ENCODE data around the gene ASB5.

ASB5 gene

DNA sequence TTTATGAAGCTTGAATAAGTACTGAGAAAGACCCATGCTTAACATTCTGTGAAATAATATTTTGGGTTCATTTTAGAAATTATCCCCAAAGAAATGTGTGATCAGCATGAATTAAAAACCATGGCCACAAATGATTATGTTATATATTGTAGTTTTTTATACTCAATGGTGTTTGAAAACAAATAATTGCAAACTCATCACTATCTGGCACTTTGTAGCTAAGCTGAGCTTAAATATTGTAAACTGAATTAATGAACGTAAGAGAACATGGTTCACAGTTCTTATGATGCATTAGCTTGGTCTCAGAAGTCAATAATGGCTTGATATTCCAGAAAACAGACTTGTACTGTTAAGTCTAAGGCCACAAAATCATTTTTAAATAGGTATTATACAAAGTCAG is 24.6 kb upstream of the ASB5 start:
- no peak for DNase-seq (ENCODE audit: low read depth)
- TF ChIP-seq, protein P1, sequence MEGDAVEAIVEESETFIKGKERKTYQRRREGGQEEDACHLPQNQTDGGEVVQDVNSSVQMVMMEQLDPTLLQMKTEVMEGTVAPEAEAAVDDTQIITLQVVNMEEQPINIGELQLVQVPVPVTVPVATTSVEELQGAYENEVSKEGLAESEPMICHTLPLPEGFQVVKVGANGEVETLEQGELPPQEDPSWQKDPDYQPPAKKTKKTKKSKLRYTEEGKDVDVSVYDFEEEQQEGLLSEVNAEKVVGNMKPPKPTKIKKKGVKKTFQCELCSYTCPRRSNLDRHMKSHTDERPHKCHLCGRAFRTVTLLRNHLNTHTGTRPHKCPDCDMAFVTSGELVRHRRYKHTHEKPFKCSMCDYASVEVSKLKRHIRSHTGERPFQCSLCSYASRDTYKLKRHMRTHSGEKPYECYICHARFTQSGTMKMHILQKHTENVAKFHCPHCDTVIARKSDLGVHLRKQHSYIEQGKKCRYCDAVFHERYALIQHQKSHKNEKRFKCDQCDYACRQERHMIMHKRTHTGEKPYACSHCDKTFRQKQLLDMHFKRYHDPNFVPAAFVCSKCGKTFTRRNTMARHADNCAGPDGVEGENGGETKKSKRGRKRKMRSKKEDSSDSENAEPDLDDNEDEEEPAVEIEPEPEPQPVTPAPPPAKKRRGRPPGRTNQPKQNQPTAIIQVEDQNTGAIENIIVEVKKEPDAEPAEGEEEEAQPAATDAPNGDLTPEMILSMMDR (IDR thresholded peaks at IDR 0.05; ENCODE audit: low read length, missing control alignments) = no peak
- H3K4me3 ChIP-seq (replicated peaks; ENCODE audit: low read depth, low read length) = no peak overlapping the region

DNA sequence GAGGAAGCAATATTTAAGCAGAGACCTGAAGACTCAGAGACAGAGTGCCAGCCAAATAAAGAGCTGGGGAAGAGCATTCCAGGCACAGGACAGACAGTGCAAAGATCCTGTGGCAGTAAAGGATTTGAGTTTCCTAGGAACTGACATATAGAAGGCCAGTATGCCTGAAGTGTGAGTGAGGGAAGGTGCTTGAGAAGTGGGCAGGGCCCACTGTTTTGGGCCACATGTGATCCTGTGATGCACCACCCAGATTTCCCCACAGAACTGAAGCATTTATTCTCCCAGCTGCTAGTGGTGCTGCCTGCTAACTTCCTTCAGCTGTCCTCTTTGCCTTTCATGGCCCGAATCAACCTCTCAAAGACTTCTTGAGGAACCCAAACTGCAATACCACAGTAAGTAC is 23.9 kb upstream of the ASB5 start:
- TF ChIP-seq, protein P1 (IDR thresholded peaks at IDR 0.05; ENCODE audit: low read length, missing control alignments) = no peak
- DNase-seq (ENCODE audit: low read depth) = no peak
- H3K4me3 ChIP-seq (replicated peaks; ENCODE audit: low read depth, low read length) = no peak overlapping the region

DNA sequence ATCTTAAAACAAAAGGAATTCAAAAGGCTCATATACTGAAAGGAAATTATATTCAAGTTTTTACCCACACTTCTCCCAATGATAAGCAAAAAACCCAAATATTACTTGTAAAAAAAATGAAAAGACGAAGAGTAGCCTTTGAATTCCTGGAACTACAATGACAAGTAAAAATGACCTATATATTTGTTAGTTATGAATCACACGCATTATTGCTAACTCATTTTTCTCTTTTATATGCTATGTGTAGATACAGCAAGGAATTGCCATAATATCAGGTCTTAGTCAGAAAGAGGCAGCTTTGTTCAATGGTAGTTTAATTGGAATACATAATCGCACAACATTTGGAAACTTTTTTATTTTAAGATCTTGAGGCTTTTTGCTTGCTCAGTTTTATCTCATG is 22.7 kb upstream of the ASB5 start:
- TF ChIP-seq, protein P1 (IDR thresholded peaks at IDR 0.05; ENCODE audit: low read length, missing control alignments) = no peak
- no peak overlapping the region for H3K4me3 ChIP-seq (replicated peaks; ENCODE audit: low read depth, low read length)
- no peak for DNase-seq (ENCODE audit: low read depth)

DNA sequence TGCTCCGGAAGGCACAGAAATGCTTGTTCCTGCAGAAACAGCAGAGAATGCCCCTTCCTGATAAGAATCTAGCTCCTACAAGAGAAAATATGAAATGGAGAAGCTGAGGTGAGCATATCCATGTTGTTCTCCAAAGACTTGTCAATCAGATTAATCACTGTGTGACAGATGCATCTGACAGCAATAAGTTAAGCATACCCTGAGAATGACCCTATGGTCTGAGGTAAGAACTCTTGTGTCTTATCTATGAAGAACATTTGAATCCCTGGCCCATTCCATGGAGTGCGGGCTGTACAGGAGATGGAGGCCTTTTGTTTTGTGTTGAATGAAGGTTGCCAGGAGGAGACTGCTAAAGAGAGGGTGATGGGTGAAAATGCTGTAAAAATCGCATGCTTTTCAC is 21.5 kb upstream of the ASB5 start:
- DNase-seq (ENCODE audit: low read depth) = no peak
- H3K4me3 ChIP-seq (replicated peaks; ENCODE audit: low read depth, low read length) = no peak overlapping the region
- TF ChIP-seq, protein P1 (IDR thresholded peaks at IDR 0.05; ENCODE audit: low read length, missing control alignments) = no peak

DNA sequence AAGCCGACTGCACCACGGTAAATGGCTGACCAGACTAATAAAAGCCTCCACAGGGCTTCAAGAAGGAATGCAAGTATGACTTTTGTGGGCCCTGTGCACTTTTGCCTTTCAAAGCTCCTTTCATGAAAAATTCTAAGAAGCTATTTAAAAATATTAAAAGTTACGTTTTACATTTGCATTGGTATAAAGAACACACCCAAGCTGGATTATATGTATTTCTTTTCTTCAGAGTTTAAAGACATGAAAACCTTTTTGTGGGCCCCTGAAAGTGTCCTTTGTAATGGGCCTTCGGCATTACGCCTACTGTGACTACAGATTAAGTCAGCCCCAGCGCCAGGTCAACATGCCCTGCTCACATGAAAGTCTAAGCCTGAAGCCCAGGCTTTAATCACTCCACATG is 20.5 kb upstream of the ASB5 start:
- TF ChIP-seq, protein P1 (IDR thresholded peaks at IDR 0.05; ENCODE audit: low read length, missing control alignments) = no peak
- no peak for DNase-seq (ENCODE audit: low read depth)
- H3K4me3 ChIP-seq (replicated peaks; ENCODE audit: low read depth, low read length) = no peak overlapping the region

DNA sequence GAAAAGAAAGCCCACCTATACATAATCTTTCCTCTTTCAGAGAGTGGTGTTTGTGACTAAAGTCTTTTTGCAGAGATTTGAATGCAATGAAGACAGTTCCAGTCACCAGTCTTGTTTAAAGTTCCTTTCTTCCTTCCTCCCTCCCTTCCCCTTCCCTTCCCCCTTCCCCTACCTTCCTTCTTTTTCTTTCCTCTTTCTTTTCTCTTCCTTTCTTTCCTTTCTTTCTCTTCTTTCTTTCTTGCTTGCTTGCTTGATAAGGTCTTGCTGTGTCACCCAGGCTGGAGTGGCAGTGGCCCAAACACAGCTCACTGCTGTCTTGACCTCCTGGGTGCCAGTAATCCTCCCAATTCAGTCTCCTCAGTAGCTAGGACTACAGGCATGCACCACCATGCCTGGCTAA is 19.0 kb upstream of the ASB5 start:
- no peak for DNase-seq (ENCODE audit: low read depth)
- H3K4me3 ChIP-seq (replicated peaks; ENCODE audit: low read depth, low read length) = no peak overlapping the region
- TF ChIP-seq, protein P1 (IDR thresholded peaks at IDR 0.05; ENCODE audit: low read length, missing control alignments) = no peak

DNA sequence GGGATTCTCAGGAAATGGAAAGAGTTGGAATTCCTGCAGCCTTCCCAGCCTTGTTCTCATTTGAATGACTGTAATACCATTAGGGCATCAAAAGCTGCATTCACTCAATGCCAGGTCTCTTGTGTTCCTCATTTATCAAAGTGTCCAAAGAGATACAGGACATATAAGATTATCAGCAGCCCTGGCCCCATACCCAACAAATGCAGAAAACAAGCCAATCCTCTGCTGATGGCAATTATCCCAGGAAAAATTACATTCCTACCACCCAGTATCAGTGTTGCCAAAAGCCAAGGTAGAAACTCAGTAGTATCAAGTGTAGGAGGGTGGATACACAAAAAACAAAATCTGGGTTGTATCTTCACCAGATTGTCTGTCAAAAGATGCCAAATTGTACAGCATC is 18.5 kb upstream of the ASB5 start:
- TF ChIP-seq, protein P1 (IDR thresholded peaks at IDR 0.05; ENCODE audit: low read length, missing control alignments) = no peak
- no peak for DNase-seq (ENCODE audit: low read depth)
- H3K4me3 ChIP-seq (replicated peaks; ENCODE audit: low read depth, low read length) = no peak overlapping the region

Measured in fibroblast of pulmonary artery (primary cell).